HepG2 (cell line): ENCODE measurements around the gene OR2T34. TPM values are rescaled to one million over a fixed set of nuclear protein-coding genes. Genes with fewer than 3 reads are reported as not detected.
"Not testable (repeated sequence)": the region's sequence is repeated elsewhere in the genome, so short reads cannot be mapped to it uniquely, and the experiment has no call there.

ENCODE experiments used
- ATAC-seq: fragments of 200-7000 bp; cut with Tn5 transposase; 3 replicates; pipeline ENCODE4 v1.9.1; 2020; ENCODE audit warnings: mild to moderate bottlenecking, moderate library complexity
- BruUV-seq: library from RNA; stranded (reverse); fragments of 400-500 nt; replicated peaks from 2 replicates; lab custom pipeline; 2021; lab: Mats Ljungman, UMichigan
- CTCF ChIA-PET: fragments of 300-600 bp; formaldehyde crosslinking; extraction: SDS; loops from one replicate; lab custom pipeline; 2021; ENCODE audit warnings: low total read pairs, inconsistent platforms, low intra/inter-chr PET ratio; lab: Yijun Ruan, JAX
- POLR2A ChIA-PET: fragments of 350-600 bp; sonication (Branson Sonifier 250); formaldehyde crosslinking; loops from one replicate; lab custom pipeline; 2020; ENCODE audit warnings: antibody characterized with exemption, inconsistent platforms; lab: Yijun Ruan, JAX
- DNase-seq: peaks from one replicate; pipeline ENCODE4 v3.0.0-alpha.2; 2015; ENCODE audit warnings: low spot score
- FAIRE-seq: peaks from 3 replicates; lab custom pipeline; 2011; peaks lifted over from hg19 to GRCh38; lab: Jason Lieb, UNC
- H2AFZ ChIP-seq: one replicate; pipeline ENCODE4 v1.6.1; 2011; ENCODE audit warnings: low read length, inconsistent platforms
- H3K27ac ChIP-seq: fragments of 300-600 bp; 3 replicates; pipeline ENCODE4 v1.8.0; 2011; ENCODE audit warnings: mixed run types, mild to moderate bottlenecking, mixed read lengths, low read length, inconsistent platforms; ENCODE audit not compliant: insufficient read depth; ENCODE audit errors: extremely low read length
- H3K27me3 ChIP-seq, 2 experiments: fragments of 200-600 bp in 1 of 2; 2 replicates in 1 of 2; 3 replicates in 1 of 2; pipeline versions ENCODE4 v1.6.0 to v1.8.0; 2011; ENCODE audit warnings: low read length in 2 of 2, mild to moderate bottlenecking in 2 of 2, moderate library complexity in 2 of 2, inconsistent platforms in 1 of 2; ENCODE audit not compliant: insufficient read depth in 2 of 2, control insufficient read depth in 1 of 2
- H3K36me3 ChIP-seq, 2 experiments: fragments of 200-600 bp in 1 of 2; replicated peaks in 1 of 2; 2 replicates in 1 of 2; 3 replicates in 1 of 2; pipeline versions ENCODE4 v1.5.1 to v1.8.0; 2011; ENCODE audit warnings: low read length in 2 of 2, inconsistent platforms in 1 of 2; ENCODE audit not compliant: insufficient read depth in 2 of 2, control insufficient read depth in 1 of 2
- H3K4me1 ChIP-seq: 2 replicates; pipeline ENCODE4 v1.5.1; 2012; ENCODE audit warnings: low read length, inconsistent platforms; ENCODE audit not compliant: insufficient read depth
- H3K4me2 ChIP-seq: 2 replicates; pipeline ENCODE4 v1.6.0; 2011; ENCODE audit warnings: low read depth, low read length, inconsistent platforms
- H3K4me3 ChIP-seq, 3 experiments: fragments of 200-600 bp in 1 of 3; sonication (generic), shearing (Covaris generic) in 1 of 3; replicated peaks in 1 of 3; 2 replicates each; pipeline ENCODE4 v1.5.1; 2011 to 2016; ENCODE audit warnings: low read length in 3 of 3, inconsistent platforms in 2 of 3, low read depth in 2 of 3, mild to moderate bottlenecking in 2 of 3, control low read depth in 1 of 3, mixed read lengths in 1 of 3; ENCODE audit not compliant: insufficient read depth in 1 of 3
- H3K79me2 ChIP-seq: one replicate; pipeline ENCODE4 v1.6.1; 2011; ENCODE audit warnings: low read length, inconsistent platforms; ENCODE audit not compliant: insufficient read depth
- H3K9ac ChIP-seq: 2 replicates; pipeline ENCODE4 v1.6.0; 2011; ENCODE audit warnings: mild to moderate bottlenecking, low read depth, low read length, inconsistent platforms; ENCODE audit not compliant: insufficient read depth
- H3K9me3 ChIP-seq: 2 replicates; pipeline ENCODE4 v1.5.1; 2012; ENCODE audit warnings: mild to moderate bottlenecking, low read length
- H4K20me1 ChIP-seq: 2 replicates; pipeline ENCODE4 v1.6.0; 2011; ENCODE audit warnings: inconsistent platforms, mild to moderate bottlenecking, low read length, moderate library complexity; ENCODE audit not compliant: insufficient read depth
- WGBS: methylation state at CpG from one replicate; pipeline ENCODE4 v1.1.6; 2017; ENCODE audit warnings: low lambda C conversion rate; 5-methylcytosine and 5-hydroxymethylcytosine counted together
- in situ Hi-C: cut with HindIII; loops from 2 replicates; pipeline ENCODE4 v1.10.0; 2017; ENCODE audit warnings: low pct_unique_long_range_greater_than_20kb; ENCODE audit not compliant: extremely low pct_ligation_motif_present
- intact Hi-C: fragments of 100-400 bp; cut with micrococcal nuclease; formaldehyde crosslinking; loops from one replicate; pipeline ENCODE4 v1.10.0; 2022; ENCODE audit not compliant: unreplicated experiment
- polyA plus RNA-seq, 8 experiments: library from polyadenylated mRNA; depleted of rRNA in 3 of 8; stranded (reverse) in 7 of 8; unstranded in 1 of 8; fragments of >200 nt; fragmentation: Illumina TruSeq in 4 of 8; extraction: Trizol in 4 of 8; gene quantifications; 2 replicates each; pipeline versions ENCODE4 v1.2.1 to v1.2.3, GENCODE V29; 2011 to 2016; ENCODE audit warnings: low read depth in 4 of 8, missing spikeins in 1 of 8, mixed read lengths in 1 of 8; ENCODE audit not compliant: insufficient read depth in 1 of 8
- total RNA-seq, 5 experiments: library from RNA; depleted of rRNA; stranded (reverse); fragments of >200 nt; fragmentation: Illumina TruSeq; extraction: Trizol; gene quantifications; 2 replicates each; pipeline ENCODE4 v1.2.3, GENCODE V29; 2016; ENCODE audit warnings: low read depth in 1 of 5

OR2T34 gene
- total and polyA plus RNA-seq, 2 of the 13 experiments (the other 11 are each of a cell fraction or from before 2014, with no cell fraction given), result not detected

GRCh38 chr1:248572049-248572448 is 2.5 kb downstream of the OR2T34 start:
- H2AFZ ChIP-seq, H3K4me2 ChIP-seq, H3K4me3 ChIP-seq, CTCF ChIA-PET, FAIRE-seq, ATAC-seq, H3K36me3 ChIP-seq, H3K27me3 ChIP-seq, H3K27ac ChIP-seq, POLR2A ChIA-PET, H3K9ac ChIP-seq, DNase-seq, intact Hi-C loops, H4K20me1 ChIP-seq, BruUV-seq, in situ Hi-C loops, H3K79me2 ChIP-seq, H3K9me3 ChIP-seq, H3K4me1 ChIP-seq: not testable (repeated sequence)
- no CpG with 5 or more reads among the region's 1 CpG for WGBS

- H3K79me2 ChIP-seq, intact Hi-C loops, H3K9me3 ChIP-seq, FAIRE-seq, in situ Hi-C loops, ATAC-seq, H3K4me2 ChIP-seq, H3K27me3 ChIP-seq, H4K20me1 ChIP-seq, H3K9ac ChIP-seq, H2AFZ ChIP-seq, H3K36me3 ChIP-seq, POLR2A ChIA-PET, H3K27ac ChIP-seq, CTCF ChIA-PET, H3K4me1 ChIP-seq, H3K4me3 ChIP-seq, DNase-seq, BruUV-seq: not testable (repeated sequence)
- WGBS, result 36% methylated on average over 3 of the region's 3 CpGs
Observed at GRCh38 chr1:248570811-248571210, 3.7 kb downstream of the OR2T34 start.

- BruUV-seq, H3K9me3 ChIP-seq, DNase-seq, H3K4me3 ChIP-seq, FAIRE-seq, H3K79me2 ChIP-seq, H3K4me1 ChIP-seq, H2AFZ ChIP-seq, H3K36me3 ChIP-seq, H4K20me1 ChIP-seq, intact Hi-C loops, H3K9ac ChIP-seq, H3K27ac ChIP-seq, POLR2A ChIA-PET, H3K27me3 ChIP-seq, CTCF ChIA-PET, H3K4me2 ChIP-seq, ATAC-seq, in situ Hi-C loops: not testable (repeated sequence)
- 3% methylated on average over 2 of the region's 2 CpGs for WGBS
Observed at GRCh38 chr1:248569049-248569448, 5.5 kb downstream of the OR2T34 start.

- DNase-seq, BruUV-seq, POLR2A ChIA-PET, H3K4me2 ChIP-seq, in situ Hi-C loops, H3K9ac ChIP-seq, H3K4me1 ChIP-seq, H3K27me3 ChIP-seq, H3K79me2 ChIP-seq, intact Hi-C loops, H4K20me1 ChIP-seq, H2AFZ ChIP-seq, H3K9me3 ChIP-seq, H3K36me3 ChIP-seq, ATAC-seq, CTCF ChIA-PET, H3K27ac ChIP-seq, H3K4me3 ChIP-seq: not testable (repeated sequence)
- peak; percentile 12 for FAIRE-seq
- 0% methylated on average over 11 of the region's 11 CpGs for WGBS
Observed at GRCh38 chr1:248565530-248566373, 8.8 kb downstream of the OR2T34 start.
